22Rv1 (cell line): ENCODE results near the gene ABTB2.

Experiments used
- H3K27ac ChIP-seq: fragments of 450-650 bp; 2 replicates; pipeline ENCODE4 v1.5.1; 2017
- CTCF ChIP-seq: fragments of 450-650 bp; IDR thresholded peaks from 2 replicates; pipeline ENCODE4 v1.5.1; 2017; ENCODE audit warnings: mild to moderate bottlenecking
- ZFX ChIP-seq: fragments of 450-650 bp; IDR thresholded peaks from 2 replicates; pipeline ENCODE4 v1.6.1; 2017; ENCODE audit warnings: antibody characterized with exemption, borderline replicate concordance

ABTB2 gene

GRCh38 chr11:34167961-34168360 is 189.8 kb downstream of the ABTB2 start:
- no peak for TF ChIP-seq CTCF
- TF ChIP-seq ZFX = no peak
- H3K27ac ChIP-seq = 0 out of 2 replicates have a peak overlapping the region, but pooled peaks have one; percentile 51

- H3K27ac ChIP-seq = peak overlapping the region; percentile 68
- TF ChIP-seq CTCF (no peak), ZFX (no peak)
These were observed 190.7 kb downstream of the ABTB2 start for GRCh38 chr11:34166806-34167740.

- TF ChIP-seq ZFX (no peak), CTCF (peak; percentile 41)
- H3K27ac ChIP-seq = peak overlapping the region; percentile 68
These were observed 191.8 kb downstream of the ABTB2 start for GRCh38 chr11:34165786-34166555.

GRCh38 chr11:34165121-34165520 is 192.7 kb downstream of the ABTB2 start:
- peak overlapping the region; percentile 68 for H3K27ac ChIP-seq
- TF ChIP-seq ZFX (no peak), CTCF (no peak)

GRCh38 chr11:34162856-34163255 is 195.0 kb downstream of the ABTB2 start:
- H3K27ac ChIP-seq = no peak overlapping the region
- TF ChIP-seq CTCF (no peak), ZFX (no peak)

GRCh38 chr11:34162493-34162820 is 195.4 kb downstream of the ABTB2 start:
- H3K27ac ChIP-seq = no peak overlapping the region
- TF ChIP-seq CTCF (no peak), ZFX (no peak)
